Tibial artery (tissue), 4 donors: ENCODE data around the gene TOM1L2.

Experiments used
- DNase-seq, 2 donors: peaks; one replicate each; pipeline ENCODE4 v3.0.0-alpha.2; 2019
- H3K27ac ChIP-seq, 2 donors: fragments of 200-600 bp; sonication (generic) in 1 of 2; 1 replicate in 1 of 2; 2 replicates in 1 of 2; pipeline ENCODE4 v1.5.1; 2018 to 2019; ENCODE audit warnings: mild to moderate bottlenecking in 1 of 2
- H3K27me3 ChIP-seq, 2 donors: fragments of 200-600 bp; sonication (generic) in 1 of 2; one replicate each; pipeline versions ENCODE4 v1.5.1 to v1.6.0; 2016 to 2019
- H3K36me3 ChIP-seq, 3 donors: fragments of 200-600 bp; sonication (generic) in 2 of 3; one replicate each; pipeline ENCODE4 v1.5.1; 2016 to 2019; ENCODE audit warnings: mild to moderate bottlenecking in 2 of 3
- H3K4me1 ChIP-seq, 4 donors: fragments of 200-600 bp; sonication (generic) in 2 of 4; 1 replicate in 3 of 4; 2 replicates in 1 of 4; pipeline ENCODE4 v1.5.1; 2016 to 2019
- H3K4me3 ChIP-seq, 2 donors: fragments of 200-600 bp; sonication (generic) in 1 of 2; 1 replicate in 1 of 2; 2 replicates in 1 of 2; pipeline ENCODE4 v1.5.1; 2018 to 2019; ENCODE audit warnings: mild to moderate bottlenecking in 2 of 2
- H3K9me3 ChIP-seq, 3 donors: fragments of 200-600 bp; sonication (generic) in 1 of 3; one replicate each; pipeline ENCODE4 v1.5.1; 2016 to 2019
- CTCF ChIP-seq, 2 experiments: fragments of 200-600 bp in 1 of 2; fragments of 450-650 bp in 1 of 2; IDR thresholded peaks; one replicate each; pipeline ENCODE4 v1.5.1; 2017 to 2019; ENCODE audit warnings: antibody characterized with exemption in 2 of 2, mild to moderate bottlenecking in 1 of 2, moderate library complexity in 1 of 2
- intact Hi-C: fragments of 100-400 bp; cut with DNase I; formaldehyde crosslinking; loops from one replicate; pipeline ENCODE4 v1.15.0; 2023; ENCODE audit warnings: low total_unique reads

Gene TOM1L2

GRCh38 chr17:17911001-17911613 lies 61.1 kb downstream of the TOM1L2 start:
- H3K4me3 ChIP-seq, result no peak overlapping the region
- intact Hi-C loops, result no loop called here
- no peak for DNase-seq
- peaks cover 0 to 29% (median 21%) of the 10 kb centered on the region in 4 donors for H3K4me1 ChIP-seq
- TF ChIP-seq CTCF (IDR thresholded peaks at IDR 0.05), result no peak
- H3K27me3 ChIP-seq, result no peaks in the 10 kb centered on the region
- no peaks in the 10 kb centered on the region for H3K9me3 ChIP-seq
- H3K36me3 ChIP-seq, result peaks cover 9 to 11% (median 10%) of the 10 kb centered on the region in 3 donors
- H3K27ac ChIP-seq, result no peak overlapping the region

GRCh38 chr17:17910060-17910459 lies 62.1 kb downstream of the TOM1L2 start:
- DNase-seq, result no peak
- H3K27ac ChIP-seq, result no peak overlapping the region
- intact Hi-C loops, result no loop called here

GRCh38 chr17:17909078-17909477 lies 63.1 kb downstream of the TOM1L2 start:
- H3K36me3 ChIP-seq, result peaks cover 9 to 23% (median 19%) of the 10 kb centered on the region in 3 donors
- no peaks in the 10 kb centered on the region for H3K27me3 ChIP-seq
- no peak for TF ChIP-seq CTCF (IDR thresholded peaks at IDR 0.05)
- H3K9me3 ChIP-seq, result no peaks in the 10 kb centered on the region
- intact Hi-C loops, result no loop called here
- H3K4me3 ChIP-seq, result no peak overlapping the region
- peaks cover 0 to 22% (median 16%) of the 10 kb centered on the region in 4 donors for H3K4me1 ChIP-seq
- no peak overlapping the region for H3K27ac ChIP-seq
- DNase-seq, result no peak

More at GRCh38 chr17:17910060-17910459, 62.1 kb downstream of the TOM1L2 start:
- Histone ChIP-seq H3K27me3 (no peaks in the 10 kb centered on the region), H3K36me3 (peaks cover 9 to 19% (median 13%) of the 10 kb centered on the region in 3 donors), H3K4me3 (no peak overlapping the region), H3K9me3 (no peaks in the 10 kb centered on the region), H3K4me1 (peaks cover 0 to 29% (median 21%) of the 10 kb centered on the region in 4 donors)
- TF ChIP-seq CTCF (IDR thresholded peaks at IDR 0.05), result no peak

GRCh38 chr17:17907469-17907868 lies 64.7 kb downstream of the TOM1L2 start:
- no peak overlapping the region for H3K27ac ChIP-seq

GRCh38 chr17:17906418-17907215 lies 65.6 kb downstream of the TOM1L2 start:
- Histone ChIP-seq H3K4me1 (peaks cover 0 to 24% (median 12%) of the 10 kb centered on the region in 4 donors), H3K27me3 (no peaks in the 10 kb centered on the region), H3K4me3 (no peak overlapping the region), H3K27ac (no peak overlapping the region), H3K36me3 (peaks cover 9 to 23% (median 19%) of the 10 kb centered on the region in 3 donors), H3K9me3 (no peaks in the 10 kb centered on the region)
- TF ChIP-seq CTCF (IDR thresholded peaks at IDR 0.05), result no peak
- no peak for DNase-seq
- intact Hi-C loops, result no loop called here

More at GRCh38 chr17:17907469-17907868, 64.7 kb downstream of the TOM1L2 start:
- Histone ChIP-seq H3K27me3 (no peaks in the 10 kb centered on the region), H3K36me3 (peaks cover 9 to 23% (median 19%) of the 10 kb centered on the region in 3 donors), H3K4me3 (no peak overlapping the region), H3K4me1 (peaks cover 0 to 16% (median 12%) of the 10 kb centered on the region in 4 donors), H3K9me3 (no peaks in the 10 kb centered on the region)
- no peak for DNase-seq
- intact Hi-C loops, result no loop called here
- TF ChIP-seq CTCF (IDR thresholded peaks at IDR 0.05), result no peak
